ENCODE results near the gene CCNE1.

CCNE1 gene

DNA sequence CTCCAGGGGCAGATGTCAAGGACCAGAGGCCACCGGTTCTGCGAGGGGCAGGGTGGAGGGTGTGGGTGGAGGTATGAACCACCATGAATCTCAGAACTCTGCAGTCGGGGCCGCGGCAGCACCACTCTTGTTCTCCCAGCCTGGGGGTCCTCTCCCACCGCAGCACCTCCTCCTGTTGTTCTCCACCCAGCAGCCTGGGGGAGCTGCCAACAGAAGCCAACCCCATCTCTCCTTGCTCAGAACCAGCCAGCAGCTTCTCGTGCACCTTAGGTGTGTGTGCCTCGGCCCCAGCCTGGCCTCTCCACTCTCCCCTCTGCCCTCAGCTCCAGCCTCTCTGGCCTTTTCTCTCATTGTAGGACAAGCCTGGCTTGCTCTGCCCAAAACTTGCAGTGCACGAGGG, 31.9 kb upstream of the CCNE1 start:
- TF ChIP-seq, protein P1, sequence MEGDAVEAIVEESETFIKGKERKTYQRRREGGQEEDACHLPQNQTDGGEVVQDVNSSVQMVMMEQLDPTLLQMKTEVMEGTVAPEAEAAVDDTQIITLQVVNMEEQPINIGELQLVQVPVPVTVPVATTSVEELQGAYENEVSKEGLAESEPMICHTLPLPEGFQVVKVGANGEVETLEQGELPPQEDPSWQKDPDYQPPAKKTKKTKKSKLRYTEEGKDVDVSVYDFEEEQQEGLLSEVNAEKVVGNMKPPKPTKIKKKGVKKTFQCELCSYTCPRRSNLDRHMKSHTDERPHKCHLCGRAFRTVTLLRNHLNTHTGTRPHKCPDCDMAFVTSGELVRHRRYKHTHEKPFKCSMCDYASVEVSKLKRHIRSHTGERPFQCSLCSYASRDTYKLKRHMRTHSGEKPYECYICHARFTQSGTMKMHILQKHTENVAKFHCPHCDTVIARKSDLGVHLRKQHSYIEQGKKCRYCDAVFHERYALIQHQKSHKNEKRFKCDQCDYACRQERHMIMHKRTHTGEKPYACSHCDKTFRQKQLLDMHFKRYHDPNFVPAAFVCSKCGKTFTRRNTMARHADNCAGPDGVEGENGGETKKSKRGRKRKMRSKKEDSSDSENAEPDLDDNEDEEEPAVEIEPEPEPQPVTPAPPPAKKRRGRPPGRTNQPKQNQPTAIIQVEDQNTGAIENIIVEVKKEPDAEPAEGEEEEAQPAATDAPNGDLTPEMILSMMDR (IDR thresholded peaks at IDR 0.05; ENCODE audit: low read depth, low read length, missing control alignments) = no peak
- H3K4me3 ChIP-seq (replicated peaks; ENCODE audit: low read depth, low read length) = no peak overlapping the region
- DNase-seq (ENCODE audit: extremely low read depth, low read depth) = no peak

DNA sequence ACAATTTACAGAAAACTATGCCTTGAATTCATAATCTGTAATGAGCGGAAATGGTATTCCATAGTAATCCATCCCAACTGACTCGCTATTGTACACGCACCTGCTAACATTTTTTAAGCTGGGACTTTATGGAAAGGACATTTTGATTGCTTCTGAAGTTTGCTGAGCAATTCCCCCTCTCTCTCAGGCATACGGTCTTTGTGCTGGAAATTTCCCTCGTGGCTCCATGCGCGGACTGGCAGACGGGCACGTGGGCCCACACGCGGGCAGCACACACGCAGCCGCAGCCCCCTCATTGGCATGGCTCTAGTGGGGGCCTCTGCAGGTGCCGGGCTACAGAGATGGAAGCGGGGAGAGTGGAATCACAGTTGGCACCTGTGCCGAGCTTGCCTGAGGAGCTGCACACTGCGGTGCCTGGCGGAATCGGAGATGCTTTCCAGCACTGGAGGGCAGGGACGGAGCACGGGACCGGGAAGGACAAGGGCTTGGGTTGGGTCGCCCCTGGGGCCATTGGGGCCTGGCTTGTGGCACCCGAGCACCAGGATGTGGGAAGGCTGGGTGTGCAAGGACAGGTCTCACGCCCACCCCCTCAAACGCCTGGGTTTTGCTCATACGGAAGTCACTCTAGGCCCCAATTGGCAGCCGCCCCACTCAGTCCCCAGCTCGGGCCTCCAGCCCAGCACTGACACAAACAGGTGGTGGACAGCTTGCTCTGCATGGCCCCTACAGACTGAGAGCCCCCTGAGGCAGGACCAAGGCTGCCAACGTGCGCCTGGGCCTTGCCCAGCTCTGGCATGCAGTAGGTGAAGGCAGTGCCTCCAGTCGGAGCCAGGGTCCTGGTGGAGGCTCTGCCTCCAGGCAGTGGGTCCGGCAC, 30.2 kb upstream of the CCNE1 start:
- TF ChIP-seq, protein P1 (IDR thresholded peaks at IDR 0.05; ENCODE audit: low read depth, low read length, missing control alignments) = no peak

DNA sequence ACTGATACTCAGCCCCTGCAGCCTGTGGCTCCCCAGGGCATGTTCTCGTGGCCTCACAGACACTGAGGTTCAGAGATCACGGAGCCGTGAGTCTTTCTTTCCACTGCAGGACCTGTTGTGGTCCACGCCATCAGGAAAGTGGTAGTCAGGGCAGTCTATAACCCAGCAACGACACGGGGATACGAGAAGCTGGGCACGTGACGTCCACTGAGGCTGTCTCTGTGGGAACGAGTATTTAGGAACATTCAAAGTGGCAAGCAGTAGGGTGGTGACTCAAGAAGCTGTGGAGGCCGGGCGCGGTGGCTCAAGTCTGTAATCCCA, 29.6 kb upstream of the CCNE1 start:
- TF ChIP-seq, protein P1 (IDR thresholded peaks at IDR 0.05; ENCODE audit: low read depth, low read length, missing control alignments) = no peak
- no peak overlapping the region for H3K4me3 ChIP-seq (replicated peaks; ENCODE audit: low read depth, low read length)
- no peak for DNase-seq (ENCODE audit: extremely low read depth, low read depth)

More for the DNA sequence above, 30.2 kb upstream of the CCNE1 start:
- no peak overlapping the region for H3K4me3 ChIP-seq (replicated peaks; ENCODE audit: low read depth, low read length)
- no peak for DNase-seq (ENCODE audit: extremely low read depth, low read depth)

DNA sequence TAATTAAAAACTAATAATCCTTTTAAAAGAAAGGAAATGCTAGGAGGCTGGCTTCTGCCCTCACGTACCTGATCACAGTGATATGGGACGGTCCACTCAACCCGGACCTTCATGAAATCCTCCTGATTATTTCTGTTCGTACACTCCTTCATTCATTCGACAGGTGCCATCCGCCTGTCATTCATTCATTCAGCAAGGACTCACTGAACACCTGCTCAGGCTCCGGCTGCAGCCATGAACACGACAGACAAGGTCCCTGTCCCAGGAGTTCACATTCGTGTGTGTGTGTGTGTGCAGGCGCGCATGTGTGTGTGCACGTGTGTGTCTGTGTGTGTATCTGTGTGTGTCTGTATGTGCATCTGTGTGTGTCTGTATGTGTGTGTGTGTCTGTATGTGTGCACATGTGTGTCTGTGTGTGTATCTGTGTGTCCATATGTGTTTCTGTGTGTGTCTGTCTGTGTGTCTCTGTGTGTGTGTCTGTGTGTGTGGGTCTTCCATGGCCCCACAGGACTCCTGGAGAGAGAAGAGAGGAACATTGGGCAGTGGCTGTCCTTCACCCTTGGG, 28.1 kb upstream of the CCNE1 start:
- no peak for DNase-seq (ENCODE audit: extremely low read depth, low read depth)
- no peak overlapping the region for H3K4me3 ChIP-seq (replicated peaks; ENCODE audit: low read depth, low read length)
- TF ChIP-seq, protein P1 (IDR thresholded peaks at IDR 0.05; ENCODE audit: low read depth, low read length, missing control alignments) = no peak

DNA sequence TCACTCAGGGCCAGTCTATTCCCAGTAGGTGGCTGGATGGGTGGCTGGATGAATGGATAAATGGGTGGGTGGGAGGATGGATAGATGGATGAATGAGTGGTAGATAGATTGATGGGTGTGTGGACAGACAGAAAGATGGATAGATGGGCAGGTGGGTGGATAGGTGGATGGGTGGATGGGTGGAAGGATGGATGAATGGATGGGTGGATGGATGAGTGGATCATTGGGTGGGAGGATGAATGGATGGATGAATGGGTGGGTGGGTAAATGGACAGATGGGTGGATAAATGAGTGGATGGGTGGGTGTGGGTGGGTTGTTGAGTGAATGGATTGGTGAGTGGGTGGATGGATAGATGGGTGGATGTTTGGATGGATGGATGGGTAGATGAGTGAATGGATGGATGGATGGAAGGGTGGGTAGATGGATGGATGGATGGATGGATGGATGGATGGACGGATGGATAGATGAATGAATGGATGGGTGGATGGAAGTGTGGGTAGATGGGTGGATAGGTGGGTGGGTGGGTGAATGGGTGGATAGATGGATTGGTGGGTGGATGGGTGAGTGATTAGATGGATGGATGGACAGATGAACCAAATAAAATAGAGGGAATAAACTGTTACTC, 27.1 kb upstream of the CCNE1 start:
- no peak for DNase-seq (ENCODE audit: extremely low read depth, low read depth)
- no peak overlapping the region for H3K4me3 ChIP-seq (replicated peaks; ENCODE audit: low read depth, low read length)

DNA sequence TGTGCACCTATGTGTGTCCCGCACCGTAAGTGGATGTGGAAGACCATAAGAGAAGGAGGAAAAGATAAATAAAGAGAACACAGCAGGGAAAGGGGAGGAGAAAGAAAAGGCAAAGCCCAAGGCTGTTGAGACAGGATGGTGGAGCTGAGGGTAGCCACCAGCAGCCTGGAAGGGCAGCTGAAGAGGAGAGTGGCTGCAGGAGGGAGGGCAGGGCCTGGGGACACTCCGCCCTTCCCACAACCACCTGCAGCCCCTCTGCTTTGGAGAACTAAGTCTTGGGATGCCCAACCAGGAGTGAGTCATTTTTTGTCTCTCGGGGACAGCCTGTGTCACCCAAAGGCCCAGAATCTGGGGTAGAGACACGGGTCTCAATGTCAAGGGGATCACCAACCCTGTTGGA, 26.4 kb upstream of the CCNE1 start:
- TF ChIP-seq, protein P1 (IDR thresholded peaks at IDR 0.05; ENCODE audit: low read depth, low read length, missing control alignments) = no peak
- H3K4me3 ChIP-seq (replicated peaks; ENCODE audit: low read depth, low read length) = no peak overlapping the region
- DNase-seq (ENCODE audit: extremely low read depth, low read depth) = no peak

More for the DNA sequence above, 27.1 kb upstream of the CCNE1 start:
- TF ChIP-seq, protein P1 (IDR thresholded peaks at IDR 0.05; ENCODE audit: low read depth, low read length, missing control alignments) = no peak

Measured in HFF-Myc (cell line).